H1 (cell line): ENCODE data around the gene TEX29. TPM values are rescaled to one million over a fixed set of nuclear protein-coding genes. Genes with fewer than 3 reads are reported as not detected.

Experiments used
- CTCF ChIA-PET: fragments of 300-600 bp; sonication (Branson Sonifier 250); formaldehyde crosslinking; loops from one replicate; lab custom pipeline; 2021; ENCODE audit not compliant: partially characterized antibody; lab: Charles Lee
- POLR2A ChIA-PET: fragments of 300-600 bp; sonication (Branson Sonifier 250); formaldehyde crosslinking; loops from one replicate; lab custom pipeline; 2021; ENCODE audit warnings: inconsistent platforms; ENCODE audit not compliant: partially characterized antibody; lab: Charles Lee
- DNase-seq, 2 experiments: peaks; one replicate each; pipeline versions ENCODE4 v3.0.0 to v3.0.0-alpha.2; 2010 to 2022; ENCODE audit warnings: low spot score in 2 of 2, low read depth in 1 of 2, mixed read lengths in 1 of 2
- FAIRE-seq: peaks from 2 replicates; lab custom pipeline; 2011; peaks lifted over from hg19 to GRCh38; lab: Jason Lieb, UNC
- H2AFZ ChIP-seq: 2 replicates; pipeline ENCODE4 v1.8.1; 2012; ENCODE audit warnings: low read length, inconsistent platforms
- H2AK5ac ChIP-seq: 2 replicates; pipeline ENCODE4 v1.6.1; 2013; ENCODE audit warnings: low read depth, low read length
- H2BK120ac ChIP-seq: replicated peaks from 2 replicates; pipeline ENCODE3; 2013; ENCODE audit warnings: low read depth, low read length, inconsistent platforms
- H2BK12ac ChIP-seq: 2 replicates; pipeline ENCODE4 v1.6.1; 2013; ENCODE audit warnings: low read depth, low read length
- H2BK15ac ChIP-seq: 2 replicates; pipeline ENCODE4 v1.6.1; 2013; ENCODE audit warnings: low read length
- H2BK20ac ChIP-seq: 2 replicates; pipeline ENCODE4 v1.6.1; 2013; ENCODE audit warnings: low read length
- H2BK5ac ChIP-seq: 2 replicates; pipeline ENCODE4 v1.6.1; 2013; ENCODE audit warnings: low read depth, low read length
- H3K14ac ChIP-seq: 2 replicates; pipeline ENCODE4 v1.6.1; 2013; ENCODE audit warnings: inconsistent platforms; ENCODE audit not compliant: insufficient read length
- H3K18ac ChIP-seq: 2 replicates; pipeline ENCODE4 v1.6.1; 2013; ENCODE audit warnings: low read length; ENCODE audit errors: extremely low read depth
- H3K23ac ChIP-seq: 2 replicates; pipeline ENCODE4 v1.6.1; 2013; ENCODE audit warnings: inconsistent platforms; ENCODE audit not compliant: insufficient read length
- H3K23me2 ChIP-seq: 2 replicates; pipeline ENCODE4 v1.6.1; 2013; ENCODE audit warnings: low read depth, low read length
- H3K27ac ChIP-seq: 2 replicates; pipeline ENCODE4 v1.6.1; 2011; ENCODE audit warnings: low read depth, low read length, inconsistent platforms
- H3K27me3 ChIP-seq, 4 experiments: replicated peaks in 1 of 4; 1 replicate in 1 of 4; 2 replicates in 3 of 4; pipeline versions ENCODE4 v1.6.1 to v1.8.1; 2011 to 2013; ENCODE audit warnings: low read length in 3 of 4, mild to moderate bottlenecking in 3 of 4, inconsistent platforms in 2 of 4, mixed read lengths in 2 of 4, moderate library complexity in 1 of 4; ENCODE audit not compliant: control insufficient read depth in 3 of 4, insufficient read depth in 3 of 4; ENCODE audit errors: extremely low read depth in 1 of 4
- H3K36me3 ChIP-seq, 4 experiments: 2 replicates each; pipeline versions ENCODE4 v1.6.1 to v1.8.1; 2011 to 2013; ENCODE audit warnings: mild to moderate bottlenecking in 4 of 4, low read length in 3 of 4, moderate library complexity in 2 of 4, control low read depth in 1 of 4, inconsistent platforms in 1 of 4; ENCODE audit not compliant: insufficient read depth in 4 of 4, control insufficient read depth in 2 of 4
- H3K4ac ChIP-seq: replicated peaks from 2 replicates; pipeline ENCODE3; 2013; ENCODE audit warnings: low read length, low read depth, mixed read lengths, inconsistent platforms; ENCODE audit not compliant: insufficient read length
- H3K4me1 ChIP-seq, 4 experiments: replicated peaks in 1 of 4; 1 replicate in 1 of 4; 2 replicates in 3 of 4; pipeline versions ENCODE4 v1.6.1 to v1.8.1; 2011 to 2013; ENCODE audit warnings: low read length in 3 of 4, inconsistent platforms in 2 of 4, mixed read lengths in 1 of 4; ENCODE audit not compliant: insufficient read depth in 4 of 4, control insufficient read depth in 3 of 4
- H3K4me2 ChIP-seq, 2 experiments: 2 replicates each; pipeline versions ENCODE4 v1.6.1 to v1.8.1; 2011 to 2013; ENCODE audit warnings: low read depth in 2 of 2, low read length in 2 of 2, control low read depth in 1 of 2, inconsistent platforms in 1 of 2, mild to moderate bottlenecking in 1 of 2; ENCODE audit not compliant: insufficient read depth in 1 of 2
- H3K4me3 ChIP-seq, 4 experiments: fragments of 200-600, 300-600 bp in 1 of 4; sonication (generic), shearing (Covaris generic), sonication (Bioruptor Twin) in 1 of 4; 2 replicates each; pipeline versions ENCODE4 v1.5.1 to v1.8.1; 2011 to 2016; ENCODE audit warnings: low read length in 4 of 4, low read depth in 3 of 4, control low read depth in 2 of 4, inconsistent platforms in 2 of 4, mild to moderate bottlenecking in 2 of 4, mixed read lengths in 1 of 4, moderate library complexity in 1 of 4; ENCODE audit not compliant: insufficient read depth in 2 of 4; ENCODE audit errors: extremely low read depth in 1 of 4
- H3K56ac ChIP-seq: replicated peaks from 2 replicates; pipeline ENCODE3; 2013; ENCODE audit warnings: low read depth, mild to moderate bottlenecking, mixed read lengths, low read length, inconsistent platforms; ENCODE audit not compliant: insufficient read length
- H3K79me1 ChIP-seq: 2 replicates; pipeline ENCODE4 v1.6.1; 2013; ENCODE audit warnings: low read depth, low read length, control low read depth
- H3K79me2 ChIP-seq, 2 experiments: 2 replicates each; pipeline versions ENCODE4 v1.6.1 to v1.8.1; 2012 to 2013; ENCODE audit warnings: low read length in 2 of 2, mild to moderate bottlenecking in 2 of 2, inconsistent platforms in 1 of 2; ENCODE audit not compliant: insufficient read depth in 2 of 2, control insufficient read depth in 1 of 2
- H3K9ac ChIP-seq, 4 experiments: replicated peaks in 1 of 4; 1 replicate in 1 of 4; 2 replicates in 3 of 4; pipeline versions ENCODE4 v1.6.1 to v1.8.1; 2011 to 2013; ENCODE audit warnings: low read depth in 3 of 4, low read length in 3 of 4, control low read depth in 2 of 4, mild to moderate bottlenecking in 2 of 4, moderate library complexity in 2 of 4, inconsistent platforms in 1 of 4; ENCODE audit errors: extremely low read depth in 1 of 4
- H3K9me3 ChIP-seq, 2 experiments: 2 replicates each; pipeline versions ENCODE4 v1.6.1 to v1.8.1; 2012 to 2013; ENCODE audit warnings: mild to moderate bottlenecking in 2 of 2, moderate library complexity in 2 of 2, control low read depth in 1 of 2, inconsistent platforms in 1 of 2, low read depth in 1 of 2, low read length in 1 of 2, mixed read lengths in 1 of 2; ENCODE audit not compliant: insufficient read depth in 2 of 2
- H4K20me1 ChIP-seq, 2 experiments: replicated peaks in 1 of 2; 2 replicates each; pipeline versions ENCODE3 to v1.8.1; 2011 to 2013; ENCODE audit warnings: inconsistent platforms in 2 of 2, low read length in 2 of 2, mild to moderate bottlenecking in 1 of 2; ENCODE audit not compliant: insufficient read depth in 2 of 2, control insufficient read depth in 1 of 2
- H4K5ac ChIP-seq: 2 replicates; pipeline ENCODE4 v1.6.1; 2013; ENCODE audit warnings: low read length, low read depth, mixed read lengths, inconsistent platforms; ENCODE audit not compliant: insufficient read length
- H4K8ac ChIP-seq: 2 replicates; pipeline ENCODE4 v1.8.0; 2013; ENCODE audit warnings: mild to moderate bottlenecking, moderate library complexity, low read length, inconsistent platforms; ENCODE audit not compliant: insufficient read depth; ENCODE audit errors: extremely low read depth
- H4K91ac ChIP-seq: replicated peaks from 2 replicates; pipeline ENCODE3; 2013; ENCODE audit warnings: low read length, mixed read lengths, inconsistent platforms; ENCODE audit not compliant: insufficient read length
- ATF2 ChIP-seq: IDR thresholded peaks from 2 replicates; pipeline ENCODE4 v1.6.1; 2012; ENCODE audit warnings: low read length, inconsistent platforms
- BACH1 ChIP-seq: IDR thresholded peaks from 2 replicates; pipeline ENCODE4 v1.6.1; 2012; ENCODE audit warnings: low read length, improper control_type of control experiment
- BRCA1 ChIP-seq: IDR thresholded peaks from 2 replicates; pipeline ENCODE4 v1.6.1; 2012; ENCODE audit warnings: low read depth, low read length, improper control_type of control experiment
- CBX5 ChIP-seq: fragments of 300-800, 300-1000 bp; sonication (generic); IDR thresholded peaks from 2 replicates; pipeline ENCODE4 v1.7.1; 2016; ENCODE audit warnings: antibody characterized with exemption, low read length, low read depth
- EP300 ChIP-seq, 2 experiments: IDR thresholded peaks; 1 replicate in 1 of 2; 2 replicates in 1 of 2; pipeline ENCODE4 v1.6.1; 2011 to 2012; ENCODE audit warnings: low read depth in 2 of 2, low read length in 2 of 2, mild to moderate bottlenecking in 2 of 2, borderline replicate concordance in 1 of 2, inconsistent platforms in 1 of 2, moderate library complexity in 1 of 2
- EZH2 ChIP-seq: fragments of 200-600 bp; sonication (generic); IDR thresholded peaks from 2 replicates; pipeline ENCODE4 v1.7.1; 2012; ENCODE audit warnings: low read depth, mild to moderate bottlenecking, moderate library complexity, low read length, inconsistent platforms; ENCODE audit not compliant: severe bottlenecking
- KDM4A ChIP-seq: IDR thresholded peaks from one replicate; pipeline ENCODE4 v1.7.1; 2012; ENCODE audit warnings: low read depth, mild to moderate bottlenecking, moderate library complexity, low read length, inconsistent platforms; ENCODE audit not compliant: severe bottlenecking
- POLR2AphosphoS5 ChIP-seq: IDR thresholded peaks from 2 replicates; pipeline ENCODE4 v1.6.1; 2011; ENCODE audit warnings: low read depth, low read length
- SP2 ChIP-seq: IDR thresholded peaks from 2 replicates; pipeline ENCODE4 v1.6.1; 2012; ENCODE audit warnings: mild to moderate bottlenecking, low read length, inconsistent platforms
- TAF7 ChIP-seq: optimal IDR thresholded peaks from 2 replicates; pipeline ENCODE3; 2011; ENCODE audit warnings: low read depth, mild to moderate bottlenecking, inconsistent platforms, low read length, moderate library complexity, borderline replicate concordance
- WGBS, 2 experiments: shearing (Covaris generic) in 1 of 2; methylation state at CpG; one replicate each; pipeline versions ENCODE4 v1.1.6 to v1.1.7; 2013 to 2015; ENCODE audit warnings: low lambda C conversion rate in 2 of 2, mixed read lengths in 2 of 2, inconsistent platforms in 1 of 2, low coverage in 1 of 2, missing lambda C conversion rate in 1 of 2; ENCODE audit not compliant: insufficient replicate concordance in 2 of 2, insufficient coverage in 1 of 2, insufficient read length in 1 of 2; ENCODE audit errors: extremely low coverage in 1 of 2, missing lambda C conversion rate in 1 of 2; 5-methylcytosine and 5-hydroxymethylcytosine counted together
- polyA plus RNA-seq, 7 experiments: library from polyadenylated mRNA; depleted of rRNA in 3 of 7; stranded (reverse) in 5 of 7; unstranded in 2 of 7; fragments of >200 nt in 5 of 7; fragments of 200-250 nt in 2 of 7; gene quantifications; 1 replicate in 5 of 7; 2 replicates in 1 of 7; 4 replicates in 1 of 7; pipeline versions ENCODE4 v1.2.1 to v1.2.3, GENCODE V29; 2011 to 2013; ENCODE audit warnings: missing spikeins in 2 of 7, mixed read lengths in 2 of 7
- total RNA-seq: library from RNA; stranded (reverse); fragmentation: NEBNext Ultra II Directional; extraction: Animal tissue kit (Norgen Biotek cat#: 25700); gene quantifications from 2 replicates; pipeline ENCODE4 v1.2.1, GENCODE V29; 2021

Gene TEX29
- total and polyA plus RNA-seq, 2 of the 8 experiments (the other 6 are each of a cell fraction or from before 2014, with no cell fraction given), result 0.08 TPM; not detected in 1

DNA sequence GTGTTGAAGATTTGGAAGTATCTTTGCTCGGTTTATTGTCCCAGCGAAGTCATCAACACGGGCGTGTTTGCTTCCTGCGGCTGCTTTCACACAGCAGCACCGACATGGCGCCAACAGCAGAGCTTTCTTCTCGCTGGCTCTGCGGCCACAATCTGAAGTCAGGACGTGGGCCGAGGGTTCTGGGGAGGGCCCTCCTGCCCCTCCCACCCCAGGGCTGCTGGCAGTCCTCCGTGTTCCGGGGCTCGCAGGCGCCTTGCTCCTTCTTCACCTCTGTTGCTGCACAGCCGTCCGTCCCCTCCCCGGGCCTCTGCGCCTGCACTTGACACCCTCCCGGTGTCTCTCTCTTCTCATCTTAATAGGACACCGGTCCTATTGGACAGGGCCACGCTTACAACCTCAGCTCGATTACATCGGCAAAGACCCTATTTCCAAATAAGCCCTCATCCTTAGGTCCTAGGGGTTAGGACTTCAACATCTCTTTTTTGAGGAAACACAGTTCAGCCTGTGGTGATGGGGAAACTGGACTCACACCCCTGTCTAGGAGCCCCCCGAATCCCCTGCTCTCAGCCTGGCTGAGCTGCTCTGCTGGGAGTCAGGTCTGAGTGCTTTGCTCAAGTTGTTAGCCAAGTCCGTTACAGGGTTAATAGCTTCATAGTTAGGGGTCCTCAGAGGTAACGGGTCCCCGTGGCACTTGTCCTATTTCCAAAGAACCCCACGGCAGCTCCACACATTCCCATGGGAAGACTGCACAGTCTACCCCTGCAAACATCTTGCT lies 2.7 kb upstream of the TEX29 start:
- 89% methylated on average over 29 of the region's 29 CpGs; no CpG with 5 or more reads in 1 of the 2 experiments for WGBS, 2 experiments
- Histone ChIP-seq H2BK15ac (no peak overlapping the region), H3K27me3 (no peaks in the 10 kb centered on the region), H2BK120ac (no peak overlapping the region), H4K8ac (0 out of 2 replicates have a peak overlapping the region, but pooled peaks have one; percentile 65), H3K4ac (no peak overlapping the region), H2AK5ac (no peak overlapping the region), H3K56ac (no peak overlapping the region), H2BK5ac (no peak overlapping the region), H3K14ac (no peak overlapping the region), H3K4me3 (no peak overlapping the region), H3K79me1 (no peaks in the 10 kb centered on the region), H3K9me3 (peaks cover 4 to 7% of the 10 kb centered on the region in 2 experiments; a peak in 3 of 4 replicates), H3K23ac (no peak overlapping the region), H2BK20ac (no peak overlapping the region), H3K18ac (no peak overlapping the region), H3K23me2 (no peaks in the 10 kb centered on the region), H3K4me1 (peaks cover 0 to under 1% (median 0%) of the 10 kb centered on the region in 4 experiments; a peak in 3 of 7 replicates), H4K5ac (no peak overlapping the region), H3K9ac (no peak overlapping the region), H3K4me2 (no peak overlapping the region), H4K20me1 (no peaks in the 10 kb centered on the region), H3K36me3 (no peaks in the 10 kb centered on the region), H3K79me2 (no peaks in the 10 kb centered on the region), H4K91ac (no peak overlapping the region), H3K27ac (no peak overlapping the region), H2BK12ac (no peak overlapping the region), H2AFZ (no peak overlapping the region)
- CTCF ChIA-PET, result interaction anchor here (0.8 to 3.0 kb wide), 6 partner anchors 12 to 111 kb away, joined by 3 to 7 read pairs (median 5); no protein-coding TSS in a partner anchor
- DNase-seq (no peak), FAIRE-seq (no peak)
- POLR2A ChIA-PET, result interaction anchor here (1.1 kb wide), 1 partner anchor 31 kb away, joined by 3 read pairs; no protein-coding TSS in a partner anchor
- no peak for TF ChIP-seq TAF7
- TF ChIP-seq POLR2AphosphoS5, result no peak
- TF ChIP-seq SP2, result no peak
- TF ChIP-seq BRCA1, result no peak
- TF ChIP-seq CBX5, result no peak
- no peak for TF ChIP-seq EZH2
- TF ChIP-seq ATF2, result no peak
- no peak for TF ChIP-seq KDM4A
- TF ChIP-seq BACH1, result no peak
- no peak for TF ChIP-seq EP300 (IDR thresholded peaks at IDR 0.05; ENCODE audit: borderline replicate concordance in 1 of 2, low read depth in 2 of 2, low read length in 2 of 2)
